ENCODE results near the gene PAWR.
"Not testable (repeated sequence)": the region's sequence is repeated elsewhere in the genome, so short reads cannot be mapped to it uniquely, and the experiment has no call there.

The PAWR gene

GRCh38 chr12:79686171-79686570 is 4.6 kb downstream of the PAWR start:
- DNase-seq (no peak), ATAC-seq (no peak)

- ATAC-seq (no peak), DNase-seq (no peak)
These were observed 5.7 kb downstream of the PAWR start for GRCh38 chr12:79685068-79685467.

- ATAC-seq, DNase-seq: not testable (repeated sequence)
These were observed 6.4 kb downstream of the PAWR start for GRCh38 chr12:79684338-79684737.

GRCh38 chr12:79682593-79682992 is 8.2 kb downstream of the PAWR start:
- DNase-seq: no peak
- ATAC-seq: no peak

GRCh38 chr12:79681008-79681590 is 9.7 kb downstream of the PAWR start:
- DNase-seq: no peak

GRCh38 chr12:79680051-79680450 is 10.7 kb downstream of the PAWR start:
- ATAC-seq: no peak
- no peak for DNase-seq

More at GRCh38 chr12:79681008-79681590, 9.7 kb downstream of the PAWR start:
- no peak for ATAC-seq

- DNase-seq: no peak
- ATAC-seq: no peak
These were observed 12.5 kb downstream of the PAWR start for GRCh38 chr12:79678306-79678705.

GRCh38 chr12:79677672-79678071 is 13.1 kb downstream of the PAWR start:
- ATAC-seq (no peak), DNase-seq (no peak)

- no peak for ATAC-seq
- no peak for DNase-seq
These were observed 14.2 kb downstream of the PAWR start for GRCh38 chr12:79676579-79676978.

GRCh38 chr12:79674629-79675028 is 16.1 kb downstream of the PAWR start:
- no peak for DNase-seq
- ATAC-seq: no peak

GRCh38 chr12:79673354-79673753 is 17.4 kb downstream of the PAWR start:
- DNase-seq: no peak
- ATAC-seq: no peak

- DNase-seq: no peak
- no peak for ATAC-seq
These were observed 22.7 kb downstream of the PAWR start for GRCh38 chr12:79668113-79668512.

GRCh38 chr12:79665212-79665887 is 25.4 kb downstream of the PAWR start:
- DNase-seq (no peak), ATAC-seq (no peak)

GRCh38 chr12:79664518-79664917 is 26.2 kb downstream of the PAWR start:
- no peak for DNase-seq
- no peak for ATAC-seq

GRCh38 chr12:79662046-79662811 is 28.5 kb downstream of the PAWR start:
- ATAC-seq: no peak
- no peak for DNase-seq

- no peak for DNase-seq
- ATAC-seq: no peak
These were observed 29.1 kb downstream of the PAWR start for GRCh38 chr12:79661629-79662028.

- ATAC-seq (no peak), DNase-seq (no peak)
These were observed 30.8 kb downstream of the PAWR start for GRCh38 chr12:79659961-79660431.

- no peak for ATAC-seq
- DNase-seq: no peak
These were observed 32.5 kb downstream of the PAWR start for GRCh38 chr12:79658221-79658620.

- ATAC-seq (no peak), DNase-seq (no peak)
These were observed 33.6 kb downstream of the PAWR start for GRCh38 chr12:79657136-79657535.

GRCh38 chr12:79655036-79655435 is 35.7 kb downstream of the PAWR start:
- DNase-seq (no peak), ATAC-seq (no peak)

- DNase-seq (no peak), ATAC-seq (no peak)
These were observed 38.2 kb downstream of the PAWR start for GRCh38 chr12:79652521-79652920.

- ATAC-seq (no peak), DNase-seq (no peak)
These were observed 40.3 kb downstream of the PAWR start for GRCh38 chr12:79650440-79650839.

GRCh38 chr12:79648881-79649280 is 41.9 kb downstream of the PAWR start:
- ATAC-seq (no peak), DNase-seq (no peak)
